ENCODE measurements around the gene SPOCD1. TPM values are rescaled to one million over a fixed set of nuclear protein-coding genes. Genes with fewer than 3 reads are reported as not detected.

SPOCD1 gene
- total RNA-seq, 2 experiments from 2014 or later = 0.60 to 1.0 TPM

GRCh38 chr1:31762323-31762722 is 53.5 kb downstream of the SPOCD1 start:
- no peaks in the 10 kb centered on the region for H3K79me2 ChIP-seq (ENCODE audit: insufficient read depth, low read depth, low read length)
- no peaks in the 10 kb centered on the region for H3K36me3 ChIP-seq (ENCODE audit: insufficient read depth, low read length)
- peaks cover 55% of the 10 kb centered on the region for H3K4me1 ChIP-seq (ENCODE audit: insufficient read depth, low read length, poor library complexity, severe bottlenecking)
- intact Hi-C loops (cut with micrococcal nuclease; ENCODE audit: unreplicated experiment) = loop anchor here (1.0 kb wide), 1 partner anchor 27 kb away; no protein-coding TSS in a partner anchor
- H3K9me2 ChIP-seq (ENCODE audit: insufficient read depth, low read length) = no peaks in the 10 kb centered on the region
- H3K4me2 ChIP-seq (ENCODE audit: low read length) = peak overlapping the region; percentile 99
- no peak overlapping the region for H3K27ac ChIP-seq (ENCODE audit: low read depth, low read length, poor library complexity, severe bottlenecking)
- H2AFZ ChIP-seq (ENCODE audit: low read length) = no peak overlapping the region
- H3K4me3 ChIP-seq (ENCODE audit: low read depth, low read length, poor library complexity, severe bottlenecking) = peak overlapping the region; percentile 69
- no TSS peak for BruUV-seq (replicated peaks)
- no peaks in the 10 kb centered on the region for H4K20me1 ChIP-seq (ENCODE audit: insufficient read depth, low read length)
- ChIA-PET CTCF (ENCODE audit: unreplicated experiment) (interaction anchor here (0.6 to 1.0 kb wide), 2 partner anchors 26 to 98 kb away, joined by 4 to 13 read pairs; no protein-coding TSS in a partner anchor), POLR2A (interaction anchor here (0.5 kb wide), 1 partner anchor 27 kb away, joined by 3 read pairs; no protein-coding TSS in a partner anchor)
- DNase-seq (ENCODE audit: low spot score) = no peak
- H3K9me3 ChIP-seq (ENCODE audit: low read length) = no peaks in the 10 kb centered on the region
- no peak for TF ChIP-seq CTCF (conservative IDR thresholded peaks at IDR 0.05; ENCODE audit: low read length)
- TF ChIP-seq EZH2phosphoT487 (IDR thresholded peaks at IDR 0.05; ENCODE audit: borderline replicate concordance, low read depth, low read length) = no peak

GRCh38 chr1:31761883-31762282 is 53.9 kb downstream of the SPOCD1 start:
- DNase-seq (ENCODE audit: low spot score) = no peak
- Histone ChIP-seq H3K79me2 (ENCODE audit: insufficient read depth, low read depth, low read length) (no peaks in the 10 kb centered on the region), H3K4me1 (ENCODE audit: insufficient read depth, low read length, poor library complexity, severe bottlenecking) (peaks cover 55% of the 10 kb centered on the region), H2AFZ (ENCODE audit: low read length) (no peak overlapping the region), H3K9me2 (ENCODE audit: insufficient read depth, low read length) (no peaks in the 10 kb centered on the region), H3K4me2 (ENCODE audit: low read length) (peak overlapping the region; percentile 99; the same call in 1 of the 2 replicates), H3K9me3 (ENCODE audit: low read length) (no peaks in the 10 kb centered on the region), H4K20me1 (ENCODE audit: insufficient read depth, low read length) (no peaks in the 10 kb centered on the region), H3K36me3 (ENCODE audit: insufficient read depth, low read length) (no peaks in the 10 kb centered on the region), H3K4me3 (ENCODE audit: low read depth, low read length, poor library complexity, severe bottlenecking) (no peak overlapping the region), H3K27ac (ENCODE audit: low read depth, low read length, poor library complexity, severe bottlenecking) (no peak overlapping the region)
- no TSS peak for BruUV-seq (replicated peaks)
- intact Hi-C loops (cut with micrococcal nuclease; ENCODE audit: unreplicated experiment) = loop anchor here (1.0 kb wide), 1 partner anchor 27 kb away; no protein-coding TSS in a partner anchor
- ChIA-PET CTCF (ENCODE audit: unreplicated experiment) (interaction anchor here (0.5 to 2.5 kb wide), 5 partner anchors 27 to 1366 kb away, joined by 3 to 8 read pairs (median 5); no protein-coding TSS in a partner anchor), POLR2A (interaction anchor here (0.5 to 0.6 kb wide), 4 partner anchors 27 to 169 kb away, joined by 3 to 5 read pairs (median 3); no protein-coding TSS in a partner anchor)
- TF ChIP-seq CTCF (conservative IDR thresholded peaks at IDR 0.05; ENCODE audit: low read length) (no peak), EZH2phosphoT487 (IDR thresholded peaks at IDR 0.05; ENCODE audit: borderline replicate concordance, low read depth, low read length) (no peak)
